Mesenteric fat pad (tissue), 1 donor: ENCODE data around the gene FAM120B. TPM values are rescaled to one million over a fixed set of nuclear protein-coding genes. Genes with fewer than 3 reads are reported as not detected.
"Not testable (repeated sequence)": the region's sequence is repeated elsewhere in the genome, so short reads cannot be mapped to it uniquely, and the experiment has no call there.

Experiments
- DNase-seq: peaks from one replicate; pipeline ENCODE4 v3.0.0-alpha.2; 2020; ENCODE audit warnings: low spot score
- total RNA-seq: library from RNA; stranded (reverse); fragmentation: NEBNext Ultra II Directional; extraction: Animal tissue kit (Norgen Biotek cat#: 25700); gene quantifications from one replicate; pipeline ENCODE4 v1.2.1, GENCODE V29; 2021
- donor health status: DM: yes; HTN: yes; CAD: no.

FAM120B gene
- total RNA-seq, 1 donor from 2014 or later, result 27.8 TPM

- DNase-seq, result no peak
Measured at GRCh38 chr6:170296423-170296745, 10.2 kb upstream of the FAM120B start.

- DNase-seq, result peak; percentile 87
Measured at GRCh38 chr6:170296746-170297575, 9.6 kb upstream of the FAM120B start.

GRCh38 chr6:170297576-170298330 lies 8.8 kb upstream of the FAM120B start:
- DNase-seq, result no peak

- DNase-seq, result peak; percentile 76
Measured at GRCh38 chr6:170298688-170299087, 7.9 kb upstream of the FAM120B start.

- DNase-seq, result no peak
Measured at GRCh38 chr6:170301184-170301583, 5.4 kb upstream of the FAM120B start.

GRCh38 chr6:170305805-170306323 lies 694 bp upstream of the FAM120B start:
- DNase-seq, result no peak

- DNase-seq, result no peak
Measured at GRCh38 chr6:170307080-170307545, 555 bp downstream of the FAM120B start.

- DNase-seq, result no peak
Measured at GRCh38 chr6:170308761-170309160, 2.2 kb downstream of the FAM120B start.

GRCh38 chr6:170311696-170312095 lies 5.1 kb downstream of the FAM120B start:
- DNase-seq, result no peak

GRCh38 chr6:170312876-170313275 lies 6.3 kb downstream of the FAM120B start:
- no peak for DNase-seq

- no peak for DNase-seq
Measured at GRCh38 chr6:170313716-170314295, 7.2 kb downstream of the FAM120B start.

- DNase-seq, result no peak
Measured at GRCh38 chr6:170314983-170315382, 8.4 kb downstream of the FAM120B start.

- no peak for DNase-seq
Measured at GRCh38 chr6:170316071-170316470, 9.5 kb downstream of the FAM120B start.

- DNase-seq, result no peak
Measured at GRCh38 chr6:170317076-170317475, 10.5 kb downstream of the FAM120B start.

- no peak for DNase-seq
Measured at GRCh38 chr6:170317718-170318117, 11.2 kb downstream of the FAM120B start.

GRCh38 chr6:170329321-170329720 lies 22.8 kb downstream of the FAM120B start:
- no peak for DNase-seq

- not testable (repeated sequence) for DNase-seq
Measured at GRCh38 chr6:170335199-170335598, 28.6 kb downstream of the FAM120B start.

- no peak for DNase-seq
Measured at GRCh38 chr6:170344631-170345576, 38.3 kb downstream of the FAM120B start.

- no peak for DNase-seq
Measured at GRCh38 chr6:170345662-170346061, 39.1 kb downstream of the FAM120B start.

- DNase-seq, result no peak
Measured at GRCh38 chr6:170346649-170347048, 40.1 kb downstream of the FAM120B start.

GRCh38 chr6:170347091-170347490 lies 40.5 kb downstream of the FAM120B start:
- no peak for DNase-seq
